GM18873 (cell line): Measurements from ENCODE around the gene RAPGEF4.
"Not testable (repeated sequence)": the region's sequence is repeated elsewhere in the genome, so short reads cannot be mapped to it uniquely, and the experiment has no call there.

Source experiments
- ATAC-seq: cut with Tn5 transposase; IDR thresholded peaks from one replicate; pipeline ENCODE4 v1.9.1; 2021; ENCODE audit warnings: mild to moderate bottlenecking, moderate library complexity, moderate number of reproducible peaks; ENCODE audit not compliant: unreplicated experiment, low FRiP score

Gene RAPGEF4

DNA sequence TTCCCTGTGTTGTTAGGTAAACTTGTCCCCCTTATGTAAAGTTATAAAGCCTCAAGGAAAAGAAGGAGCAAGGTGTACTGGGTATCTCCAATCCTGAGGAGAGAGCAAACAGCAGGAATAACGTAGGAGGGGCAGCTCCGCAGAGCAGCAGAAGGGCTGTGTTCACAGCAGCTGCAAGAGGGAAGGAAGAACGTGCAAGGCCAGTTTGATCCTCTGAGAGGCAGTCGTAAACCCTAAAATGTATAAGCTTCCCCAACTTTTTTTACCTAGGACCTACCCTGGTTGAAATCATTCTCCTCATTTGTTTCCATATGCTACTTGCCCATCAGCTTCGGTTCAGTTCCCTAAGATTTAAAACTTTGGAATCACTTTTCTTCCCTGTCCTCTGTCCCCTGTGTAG is 288.1 kb downstream of the RAPGEF4 start:
- ATAC-seq, result no peak

DNA sequence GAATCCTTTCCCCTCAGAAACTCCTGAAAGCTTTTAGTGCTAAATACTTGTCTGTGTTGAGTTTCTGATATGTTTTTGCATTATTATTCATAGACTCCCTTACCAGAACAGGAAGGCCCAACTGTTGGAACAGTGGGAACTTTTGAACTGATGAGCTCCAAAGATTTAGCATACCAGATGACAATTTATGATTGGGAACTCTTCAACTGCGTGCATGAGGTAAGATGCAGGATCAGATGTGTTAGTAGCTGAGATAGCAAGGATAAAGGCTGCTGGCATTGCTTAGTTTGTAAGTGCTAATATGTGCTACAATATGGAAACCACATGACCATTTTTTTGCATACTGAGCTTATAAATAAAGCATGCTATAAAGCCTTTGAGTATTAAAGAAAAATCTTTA is 290.8 kb downstream of the RAPGEF4 start:
- ATAC-seq, result no peak

DNA sequence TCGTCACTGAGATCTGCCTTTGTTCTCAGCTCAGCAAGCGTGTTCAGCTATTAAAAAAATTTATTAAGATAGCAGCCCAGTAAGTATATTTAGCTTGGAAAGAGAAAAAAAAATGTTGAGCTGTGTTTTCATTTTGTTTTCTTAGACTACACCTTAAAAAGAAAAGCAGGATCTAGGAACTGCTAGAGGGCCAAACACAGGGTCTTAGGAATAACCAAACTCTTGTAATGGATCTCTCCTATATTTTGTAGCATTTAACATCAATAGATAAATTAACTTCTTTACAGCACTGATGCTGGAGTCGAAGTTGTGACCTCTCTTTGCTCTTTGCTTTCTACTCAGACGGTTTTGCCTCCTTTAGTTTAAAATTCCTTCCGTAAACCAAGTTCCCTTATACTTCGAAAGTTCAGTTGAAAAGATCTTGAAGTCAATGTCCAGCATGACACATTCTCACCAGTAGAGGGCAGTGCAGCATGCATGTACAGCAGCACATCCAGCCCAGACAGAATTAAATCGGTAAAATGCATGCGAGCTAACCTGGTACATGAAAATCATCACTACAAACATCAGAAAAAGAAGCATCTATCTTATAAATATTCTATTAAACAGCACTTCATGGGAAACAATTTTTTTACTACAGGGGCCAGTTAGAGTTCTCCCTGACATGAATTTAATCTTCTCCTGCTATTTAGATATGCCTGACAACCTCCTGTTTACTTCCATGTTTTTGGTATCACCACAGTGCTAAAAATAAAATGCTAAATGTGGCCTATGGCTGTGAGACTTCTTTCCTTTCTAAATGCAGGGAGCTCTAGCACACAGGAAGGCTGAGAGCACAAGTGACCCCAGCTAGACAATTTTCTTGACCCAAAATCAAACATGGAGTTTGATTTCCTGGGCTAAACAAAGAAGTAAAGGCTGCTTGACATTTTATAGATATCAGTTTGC is 291.8 kb downstream of the RAPGEF4 start:
- ATAC-seq, result no peak

DNA sequence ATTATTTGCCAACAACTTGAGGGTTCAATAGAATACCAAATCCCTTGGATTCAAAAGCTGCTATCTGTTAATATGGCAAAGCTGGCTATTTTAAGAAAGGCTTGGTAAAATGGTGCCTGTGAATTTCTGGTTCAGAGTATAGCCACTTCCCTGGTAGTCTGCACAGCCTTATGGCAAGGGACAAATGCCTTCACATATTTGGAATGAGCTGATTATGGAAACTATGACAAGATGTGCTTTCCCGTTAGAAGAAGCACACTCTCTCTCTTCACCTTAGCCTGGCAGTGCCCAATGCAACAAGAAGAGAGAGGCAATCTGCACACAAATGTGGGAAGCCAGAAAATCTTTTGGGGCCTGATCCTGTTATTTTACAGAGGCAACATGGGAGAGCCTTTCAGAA is 292.5 kb downstream of the RAPGEF4 start:
- ATAC-seq, result no peak

DNA sequence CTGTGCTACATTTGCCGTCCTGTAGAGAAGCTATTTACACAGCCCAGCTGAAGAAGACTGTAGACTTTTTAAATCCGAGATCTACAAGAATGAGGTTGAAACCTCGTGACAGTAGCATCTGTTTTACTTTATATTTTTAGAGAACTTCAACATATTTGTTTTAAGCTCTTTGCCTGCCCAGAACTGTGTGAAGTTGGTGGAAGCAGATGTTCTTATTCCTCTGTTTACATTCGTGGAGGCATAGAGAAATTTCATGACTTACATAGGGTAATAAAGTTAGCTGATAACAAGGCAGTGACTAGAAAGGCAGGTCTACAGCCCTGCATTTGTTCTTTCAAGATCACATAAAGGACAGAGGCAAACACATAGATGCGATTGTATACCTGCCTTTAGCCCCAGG is 293.0 kb downstream of the RAPGEF4 start:
- no peak for ATAC-seq

DNA sequence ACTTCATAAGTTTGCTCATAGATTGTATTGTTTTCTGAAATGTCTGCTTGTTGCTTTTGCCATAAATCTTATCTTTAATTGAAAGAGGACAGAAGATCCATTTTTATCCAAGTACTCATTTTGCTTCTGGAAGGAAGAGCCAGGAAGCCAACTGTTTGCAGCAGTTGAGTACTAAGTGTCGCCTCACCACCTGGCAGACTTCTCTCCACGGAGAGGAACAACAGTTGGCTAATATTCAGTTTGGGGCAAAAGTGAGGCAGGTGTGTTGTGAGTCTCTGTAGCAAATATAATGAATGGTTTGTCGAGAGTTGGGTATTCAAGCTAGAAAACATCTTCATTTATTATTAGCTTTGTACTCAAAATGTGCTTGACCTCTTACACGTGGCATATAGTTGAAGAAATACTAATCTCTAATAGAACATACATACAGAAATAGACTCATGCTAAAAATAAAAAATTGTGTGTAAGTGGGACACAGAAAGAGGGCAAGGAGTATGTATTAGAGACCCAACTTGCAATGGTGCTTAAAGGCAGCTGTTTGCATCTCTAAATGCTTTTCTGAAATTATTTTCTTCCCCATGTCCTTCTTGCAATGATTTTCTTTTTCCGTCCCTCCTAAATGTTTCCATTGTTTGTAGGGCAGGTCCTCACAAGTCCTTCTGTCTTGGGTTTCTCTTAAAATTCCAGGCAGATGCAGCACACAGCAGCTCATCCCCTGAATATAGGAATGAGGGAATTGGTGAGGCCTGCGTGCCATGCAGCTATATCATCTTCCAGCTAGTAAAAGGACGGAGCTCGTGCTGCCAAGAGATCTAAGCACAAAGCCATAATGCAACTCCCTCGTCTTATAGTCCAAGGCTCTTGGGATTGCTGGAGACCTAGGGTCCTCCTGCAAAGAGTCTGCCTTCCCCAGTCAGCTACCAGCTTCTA is 295.2 kb downstream of the RAPGEF4 start:
- no peak for ATAC-seq

DNA sequence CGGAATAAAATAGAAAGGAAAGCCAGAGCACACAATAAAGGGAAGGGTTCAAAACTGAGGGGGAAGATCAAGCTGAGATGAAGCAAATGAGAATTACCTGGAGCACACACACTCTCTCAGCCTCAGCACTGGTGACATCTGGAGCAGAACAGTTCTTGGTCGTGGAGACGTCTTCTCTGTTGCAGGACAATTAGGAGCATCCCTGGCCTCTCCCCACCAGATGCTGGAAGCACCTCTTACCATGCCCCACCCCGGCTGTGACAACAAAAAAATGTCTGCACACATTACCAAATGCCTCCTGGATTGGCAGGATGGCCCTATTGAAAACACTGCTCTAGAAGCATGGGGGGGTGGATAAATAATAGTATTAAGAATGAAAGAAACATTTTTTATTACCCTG is 296.4 kb downstream of the RAPGEF4 start:
- ATAC-seq, result no peak

DNA sequence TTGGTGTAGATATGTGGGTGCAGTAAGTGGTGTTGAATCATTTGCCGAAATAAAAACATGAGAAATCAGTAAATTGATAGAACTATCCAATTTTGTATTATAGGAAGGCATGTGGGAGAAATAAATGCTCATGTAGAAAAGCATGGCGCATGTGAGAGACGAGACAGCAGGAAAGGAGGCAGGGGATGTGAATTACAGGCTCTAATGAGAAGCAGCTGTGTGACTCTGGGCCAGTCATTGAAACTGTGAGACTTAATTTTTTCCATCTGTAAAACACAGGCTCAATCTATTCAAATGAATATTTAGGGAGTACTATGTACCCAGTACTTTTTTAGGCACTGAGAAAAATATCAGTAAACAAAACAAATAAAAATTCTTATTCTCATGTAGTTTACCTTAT is 297.4 kb downstream of the RAPGEF4 start:
- ATAC-seq, result no peak

DNA sequence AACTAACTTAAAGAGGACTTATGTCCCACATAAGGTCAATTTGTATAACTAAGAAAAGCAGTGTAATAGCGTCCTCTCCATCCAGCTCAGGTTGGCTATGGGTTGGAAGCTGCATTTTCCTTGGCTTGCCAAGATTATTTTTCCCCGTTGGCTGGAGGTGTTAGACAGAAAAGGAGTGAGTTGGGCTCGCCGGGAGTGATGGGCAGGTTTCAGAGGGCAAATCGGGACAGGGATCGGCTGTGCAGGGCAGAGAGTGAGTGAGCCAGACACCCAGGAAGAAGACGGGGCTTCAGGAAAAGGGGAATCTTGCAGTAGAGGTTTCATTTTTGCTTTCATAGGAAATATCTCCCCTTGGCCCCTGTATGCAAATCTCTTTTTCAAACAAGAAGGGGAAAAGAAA is 298.5 kb downstream of the RAPGEF4 start:
- ATAC-seq, result no peak

DNA sequence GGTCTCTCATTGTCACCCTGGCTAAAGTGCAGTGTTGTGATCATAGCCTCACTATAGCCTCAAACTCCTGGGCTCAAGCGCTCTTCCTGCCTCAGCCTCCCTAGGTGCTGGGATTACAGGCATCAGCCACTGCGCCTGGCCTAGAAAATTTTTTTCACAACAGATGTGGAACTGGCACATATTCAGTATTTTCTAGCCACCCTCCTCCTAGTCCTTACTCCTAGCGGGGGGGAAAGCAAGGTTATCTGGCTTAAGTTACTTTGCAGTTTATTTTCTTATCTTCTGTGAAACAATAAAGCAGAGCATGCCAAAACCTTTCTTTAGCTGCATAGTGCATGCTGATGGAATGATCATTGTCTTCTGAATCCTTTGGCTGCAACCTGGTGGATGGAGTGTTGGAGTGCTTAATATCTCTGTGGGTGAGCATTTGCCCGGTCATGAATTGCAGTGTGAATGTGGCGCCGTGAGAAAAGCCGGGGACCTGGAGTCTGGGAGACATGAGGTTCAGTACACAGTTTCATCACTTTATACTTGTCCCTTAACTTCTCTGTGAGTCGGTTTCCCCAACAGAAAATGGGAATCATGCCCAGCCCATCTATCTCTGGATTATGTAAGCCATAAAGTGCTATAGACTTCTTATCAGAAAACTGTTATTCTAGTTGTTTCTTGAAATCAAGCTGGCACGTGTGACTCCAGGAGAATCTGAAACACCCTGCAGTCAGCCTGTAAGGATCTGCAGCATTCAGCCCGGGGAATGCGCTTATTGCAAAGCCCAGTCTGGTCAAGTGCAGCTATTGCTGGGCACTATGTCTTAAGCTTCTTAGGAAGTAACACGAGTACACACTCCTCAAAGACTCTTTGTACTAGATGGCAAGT is 301.8 kb downstream of the RAPGEF4 start:
- no peak for ATAC-seq

DNA sequence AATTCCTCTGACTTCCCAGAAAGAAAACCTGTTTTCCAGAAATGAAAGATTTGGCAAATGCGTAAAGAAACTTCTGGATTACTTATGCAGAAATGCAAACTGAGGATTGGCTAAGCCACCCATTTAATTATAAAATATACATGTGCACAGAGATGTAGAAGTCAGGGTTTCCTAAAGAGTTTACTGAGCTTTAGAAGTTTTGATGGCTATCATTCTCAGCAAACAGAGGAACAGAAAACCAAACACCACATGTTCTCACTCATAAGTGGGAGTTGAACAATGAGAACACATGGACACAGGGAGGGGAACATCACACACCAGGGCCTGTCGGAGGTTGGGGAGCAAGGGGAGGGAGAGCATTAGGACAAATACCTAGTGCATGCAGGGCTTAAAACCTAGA is 302.6 kb downstream of the RAPGEF4 start:
- ATAC-seq, result not testable (repeated sequence)

DNA sequence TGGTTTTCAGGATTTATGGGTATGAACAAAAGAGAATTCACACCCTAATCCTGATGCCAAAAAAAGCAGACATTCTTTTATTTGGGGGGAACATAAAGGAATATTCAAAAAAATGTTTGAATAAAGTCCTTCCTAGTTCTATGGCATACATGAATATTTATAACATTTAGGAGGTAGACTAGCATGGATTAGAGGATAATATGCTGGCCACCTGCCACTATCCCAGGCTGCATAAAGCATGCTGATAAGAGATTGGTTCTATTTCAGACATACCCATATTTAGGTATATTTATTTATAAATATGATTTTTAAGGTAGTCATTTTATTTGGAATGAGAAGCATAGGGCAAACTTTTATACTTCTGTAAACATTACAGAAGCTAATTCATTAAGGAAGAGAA is 305.1 kb downstream of the RAPGEF4 start:
- no peak for ATAC-seq

DNA sequence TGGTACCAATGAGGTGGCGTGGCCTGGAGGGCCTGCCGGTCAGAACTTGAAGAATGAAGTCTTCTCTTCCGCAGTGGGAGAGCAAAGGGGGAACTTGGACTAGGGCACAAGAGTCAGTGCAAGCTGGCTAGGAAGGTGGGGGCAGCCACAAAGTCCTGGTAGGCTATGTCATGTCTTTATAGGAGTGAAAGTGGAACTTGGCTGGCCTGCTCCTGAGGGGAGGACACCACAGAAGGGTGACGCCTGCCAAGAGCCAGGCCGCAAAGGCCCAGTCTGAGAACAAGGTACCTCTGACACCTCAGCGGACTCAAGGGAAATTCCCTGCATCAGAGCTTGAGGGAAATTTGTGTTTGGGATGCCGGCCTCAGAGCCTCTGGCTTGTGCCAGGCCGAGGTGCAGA is 307.8 kb downstream of the RAPGEF4 start:
- no peak for ATAC-seq

DNA sequence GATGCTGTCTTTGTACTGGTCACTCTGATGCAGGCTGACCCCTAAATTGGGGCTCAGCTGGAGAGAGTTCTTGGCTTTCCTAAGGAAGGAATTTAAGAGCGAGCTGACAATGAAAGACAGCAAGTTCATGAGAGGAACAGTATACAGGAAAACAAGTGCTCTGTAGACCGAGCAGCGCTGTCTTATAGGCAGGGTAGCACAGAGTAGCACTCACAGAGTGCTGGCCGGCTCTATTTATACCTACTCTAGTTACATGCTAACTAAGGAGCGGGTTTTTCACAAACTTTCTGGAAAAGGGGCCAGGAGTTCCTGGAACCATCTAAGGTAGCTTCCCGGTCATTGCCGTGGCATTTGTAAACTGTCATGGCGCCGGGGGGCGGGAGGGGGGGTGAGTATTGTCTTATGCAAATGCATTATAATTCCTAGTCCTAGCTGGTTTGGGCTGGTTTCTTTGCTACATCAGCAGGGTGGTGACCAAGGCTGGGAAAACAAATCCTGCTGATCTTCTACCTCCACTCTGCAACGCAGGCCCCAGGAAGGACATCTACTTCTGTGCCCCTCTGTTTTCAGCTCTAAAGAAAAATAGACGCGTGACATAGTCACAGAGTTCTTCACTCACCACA is 308.4 kb downstream of the RAPGEF4 start:
- ATAC-seq, result no peak

DNA sequence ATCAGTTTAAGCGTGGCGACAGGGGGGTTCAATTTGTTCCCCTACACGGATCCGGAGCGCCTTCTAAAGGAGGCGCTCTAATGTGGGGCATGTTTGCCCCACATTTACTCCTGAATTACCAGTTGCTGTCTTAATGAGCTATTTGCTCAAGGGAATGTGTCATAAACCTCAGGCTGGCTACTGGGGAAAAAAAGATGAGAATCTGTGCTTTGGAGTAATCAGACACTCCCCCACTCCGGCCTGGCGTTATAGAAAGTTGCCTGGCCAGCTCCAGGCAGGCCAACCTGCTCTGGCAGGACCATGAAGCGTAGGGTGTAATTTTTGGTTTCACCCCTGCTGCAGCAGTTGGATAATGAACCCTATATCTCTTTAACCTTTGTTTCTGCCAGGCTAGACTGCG is 309.0 kb downstream of the RAPGEF4 start:
- ATAC-seq, result no peak

DNA sequence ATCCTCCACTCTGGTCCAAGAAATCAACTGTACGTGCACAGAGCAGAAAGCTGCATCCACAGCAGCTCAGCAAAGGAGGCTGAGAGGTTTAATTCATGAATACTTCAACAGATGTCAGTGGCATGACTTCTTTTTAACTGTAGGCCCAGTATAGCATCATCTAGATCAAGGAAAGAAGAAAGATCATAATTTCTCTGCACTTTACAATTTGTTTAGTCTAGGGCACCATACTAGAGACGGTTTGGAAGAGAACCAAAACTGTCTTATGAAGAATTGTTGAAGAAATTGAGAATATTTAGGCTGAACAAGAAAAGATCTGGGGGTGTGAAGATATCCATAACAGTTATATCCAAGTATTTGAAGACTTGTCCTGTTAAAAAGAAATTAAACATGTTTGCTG is 309.5 kb downstream of the RAPGEF4 start:
- no peak for ATAC-seq

DNA sequence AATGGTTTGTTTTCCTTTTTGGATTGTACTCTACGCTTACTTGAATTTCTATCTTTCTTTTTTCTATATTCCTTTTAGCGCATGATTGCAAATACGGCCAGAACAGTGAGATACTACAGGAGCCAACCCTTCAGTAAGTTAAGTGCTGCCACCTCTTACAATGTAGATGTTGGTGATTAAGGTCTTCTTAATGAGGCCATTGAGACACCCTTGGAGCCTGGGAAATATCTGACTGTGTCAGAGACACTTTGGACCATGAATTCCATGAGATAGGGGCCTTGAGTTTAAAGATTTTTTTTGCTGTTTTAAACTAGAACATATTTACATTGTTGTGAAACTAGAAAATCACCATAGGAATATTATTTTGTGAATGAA is 312.9 kb downstream of the RAPGEF4 start:
- ATAC-seq, result no peak

DNA sequence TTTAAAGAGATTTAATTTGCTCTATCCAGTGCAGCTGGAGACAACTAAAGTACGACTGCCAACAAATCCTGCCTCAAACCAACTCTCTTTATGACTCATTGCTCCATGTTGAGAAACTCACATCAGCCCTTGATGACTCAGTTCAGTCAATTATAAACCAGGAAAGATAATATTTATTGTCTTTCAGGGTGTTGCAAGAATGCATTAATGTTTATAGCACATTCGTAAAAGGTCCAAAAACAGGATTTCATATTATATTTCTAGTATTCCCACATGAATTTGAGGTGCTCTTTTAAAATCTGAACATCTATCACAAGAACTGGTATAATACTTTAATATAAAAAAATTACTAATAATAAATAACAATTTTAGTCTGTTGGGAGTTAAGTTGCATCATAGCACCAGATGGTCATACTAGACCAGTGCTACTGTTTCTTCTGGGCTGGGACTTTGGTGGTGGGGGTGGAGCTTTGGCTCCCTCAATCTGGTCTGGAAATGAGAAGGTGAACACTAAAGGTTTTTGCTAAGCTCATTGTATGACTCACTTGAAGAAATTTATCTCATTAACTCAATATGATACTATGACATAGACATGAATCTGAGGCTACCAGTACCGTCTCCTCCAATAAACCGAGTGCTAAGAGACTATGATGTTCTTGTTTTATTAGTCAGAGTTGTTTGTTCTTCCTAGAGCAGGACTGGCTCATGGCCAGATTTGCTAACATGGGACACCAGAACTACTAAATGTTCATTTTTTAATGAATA is 313.4 kb downstream of the RAPGEF4 start:
- ATAC-seq, result peak; percentile 86

DNA sequence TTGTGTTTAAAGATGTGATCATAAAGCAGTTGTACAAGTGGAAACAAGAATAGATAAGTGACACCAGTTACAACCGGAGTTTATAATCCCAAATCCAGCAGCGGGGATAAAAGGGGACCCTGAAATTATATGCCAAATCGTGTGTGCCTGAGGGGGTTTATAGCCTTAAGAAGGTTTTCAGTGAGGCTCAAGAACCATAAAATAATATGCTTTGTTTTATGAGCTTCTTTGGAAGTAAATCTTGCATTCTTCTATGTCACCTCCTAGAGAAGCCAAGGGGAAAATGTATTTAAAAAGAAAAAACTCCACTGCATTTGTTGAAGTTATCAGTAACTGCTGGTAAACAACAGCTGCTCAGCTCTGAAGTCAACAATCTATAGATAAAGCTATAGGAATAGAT is 314.2 kb downstream of the RAPGEF4 start:
- no peak for ATAC-seq
